PC-3 (cell line): ENCODE measurements around the gene DPT.

Source experiments
- EZH2 ChIP-seq: fragments of 300-600 bp; sonication (generic); IDR thresholded peaks from one replicate; pipeline ENCODE4 v1.6.1; 2017; ENCODE audit warnings: antibody characterized with exemption, mild to moderate bottlenecking, low read length; ENCODE audit not compliant: unreplicated experiment
- EZH2phosphoT487 ChIP-seq: fragments of 300-600 bp; sonication (generic); IDR thresholded peaks from 2 replicates; pipeline ENCODE4 v1.6.1; 2018; ENCODE audit warnings: mild to moderate bottlenecking, antibody characterized with exemption, low read length, borderline replicate concordance
- TF ChIP-seq, protein P1 (sequence below): fragments of 300-600 bp; sonication (generic); conservative IDR thresholded peaks from 2 replicates; pipeline ENCODE4 v1.5.1; 2017; ENCODE audit warnings: antibody characterized with exemption, low read depth, mild to moderate bottlenecking, low read length

DNA sequence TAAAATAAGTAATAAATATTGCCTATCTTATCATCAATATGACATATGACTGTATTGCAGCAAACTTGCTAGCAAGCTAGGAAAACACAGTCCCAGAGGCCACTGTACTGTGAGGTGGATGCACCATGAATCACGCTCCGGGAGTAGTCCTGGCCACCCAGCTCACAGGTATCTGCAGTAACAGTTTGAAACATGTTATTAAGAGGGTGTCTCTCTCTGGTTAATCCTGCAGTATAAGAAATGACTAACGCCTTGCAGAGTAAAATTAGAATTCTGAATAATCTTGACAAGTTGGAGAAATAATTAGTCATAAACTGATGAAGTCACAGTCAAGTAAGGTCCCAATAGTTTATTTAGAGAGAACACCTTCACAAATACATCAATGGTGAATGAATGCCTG is 34.0 kb upstream of the DPT start:
- TF ChIP-seq EZH2 (no peak), EZH2phosphoT487 (no peak)
- TF ChIP-seq, protein P1, sequence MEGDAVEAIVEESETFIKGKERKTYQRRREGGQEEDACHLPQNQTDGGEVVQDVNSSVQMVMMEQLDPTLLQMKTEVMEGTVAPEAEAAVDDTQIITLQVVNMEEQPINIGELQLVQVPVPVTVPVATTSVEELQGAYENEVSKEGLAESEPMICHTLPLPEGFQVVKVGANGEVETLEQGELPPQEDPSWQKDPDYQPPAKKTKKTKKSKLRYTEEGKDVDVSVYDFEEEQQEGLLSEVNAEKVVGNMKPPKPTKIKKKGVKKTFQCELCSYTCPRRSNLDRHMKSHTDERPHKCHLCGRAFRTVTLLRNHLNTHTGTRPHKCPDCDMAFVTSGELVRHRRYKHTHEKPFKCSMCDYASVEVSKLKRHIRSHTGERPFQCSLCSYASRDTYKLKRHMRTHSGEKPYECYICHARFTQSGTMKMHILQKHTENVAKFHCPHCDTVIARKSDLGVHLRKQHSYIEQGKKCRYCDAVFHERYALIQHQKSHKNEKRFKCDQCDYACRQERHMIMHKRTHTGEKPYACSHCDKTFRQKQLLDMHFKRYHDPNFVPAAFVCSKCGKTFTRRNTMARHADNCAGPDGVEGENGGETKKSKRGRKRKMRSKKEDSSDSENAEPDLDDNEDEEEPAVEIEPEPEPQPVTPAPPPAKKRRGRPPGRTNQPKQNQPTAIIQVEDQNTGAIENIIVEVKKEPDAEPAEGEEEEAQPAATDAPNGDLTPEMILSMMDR = no peak
